Activated T-cell treated with anti-CD3 and anti-CD28 coated beads, Interleukin-2, amount 50 U/mL, for 24 hours (primary cell): ENCODE measurements around the gene CHST15.

ENCODE experiments used
- DNase-seq: peaks from one replicate; pipeline ENCODE4 v3.0.0-alpha.2; 2020
- H3K27ac Mint-ChIP-seq: 2 replicates; pipeline ENCODE4 v1.8.0; 2020; ENCODE audit warnings: mild to moderate bottlenecking, mixed read lengths
- H3K27me3 Mint-ChIP-seq: 2 replicates; pipeline ENCODE4 v1.8.0; 2020; ENCODE audit warnings: mixed read lengths
- H3K36me3 Mint-ChIP-seq: 2 replicates; pipeline ENCODE4 v1.8.0; 2020; ENCODE audit warnings: low read depth, mixed read lengths
- H3K4me1 Mint-ChIP-seq: 2 replicates; pipeline ENCODE4 v1.8.0; 2020; ENCODE audit warnings: low read depth, mixed read lengths
- H3K4me3 Mint-ChIP-seq: 2 replicates; pipeline ENCODE4 v1.8.0; 2020; ENCODE audit warnings: mild to moderate bottlenecking, moderate library complexity, mixed read lengths
- H3K9me3 Mint-ChIP-seq: 2 replicates; pipeline ENCODE4 v1.8.0; 2020; ENCODE audit warnings: mixed read lengths

Gene CHST15

GRCh38 chr10:123993534-123994416, 99.6 kb downstream of the CHST15 start:
- no peak for DNase-seq
- Mint-ChIP-seq H3K27ac (no peak overlapping the region), H3K4me1 (peaks cover 14% of the 10 kb centered on the region), H3K27me3 (peaks cover 83% of the 10 kb centered on the region), H3K36me3 (no peaks in the 10 kb centered on the region), H3K4me3 (no peak overlapping the region), H3K9me3 (no peaks in the 10 kb centered on the region)

- Mint-ChIP-seq H3K27ac (no peak overlapping the region), H3K9me3 (no peaks in the 10 kb centered on the region), H3K4me3 (no peak overlapping the region), H3K4me1 (peaks cover 14% of the 10 kb centered on the region), H3K36me3 (no peaks in the 10 kb centered on the region), H3K27me3 (peaks cover 81% of the 10 kb centered on the region)
- no peak for DNase-seq
Observed at GRCh38 chr10:123991611-123992570, 101.5 kb downstream of the CHST15 start.

GRCh38 chr10:123990889-123991288, 102.5 kb downstream of the CHST15 start:
- H3K27me3 Mint-ChIP-seq = peaks cover 74% of the 10 kb centered on the region
- no peak overlapping the region for H3K27ac Mint-ChIP-seq
- H3K36me3 Mint-ChIP-seq = no peaks in the 10 kb centered on the region
- DNase-seq = no peak
- H3K9me3 Mint-ChIP-seq = no peaks in the 10 kb centered on the region
- peaks cover 13% of the 10 kb centered on the region for H3K4me1 Mint-ChIP-seq
- no peak overlapping the region for H3K4me3 Mint-ChIP-seq

- H3K4me3 Mint-ChIP-seq = no peak overlapping the region
- no peaks in the 10 kb centered on the region for H3K4me1 Mint-ChIP-seq
- H3K27me3 Mint-ChIP-seq = peaks cover 64% of the 10 kb centered on the region
- no peaks in the 10 kb centered on the region for H3K9me3 Mint-ChIP-seq
- DNase-seq = no peak
- H3K27ac Mint-ChIP-seq = no peak overlapping the region
- no peaks in the 10 kb centered on the region for H3K36me3 Mint-ChIP-seq
Observed at GRCh38 chr10:123988694-123989093, 104.7 kb downstream of the CHST15 start.

GRCh38 chr10:123986736-123987135, 106.7 kb downstream of the CHST15 start:
- DNase-seq = no peak
- no peak overlapping the region for H3K4me3 Mint-ChIP-seq
- peaks cover 63% of the 10 kb centered on the region for H3K27me3 Mint-ChIP-seq
- H3K36me3 Mint-ChIP-seq = no peaks in the 10 kb centered on the region
- H3K9me3 Mint-ChIP-seq = no peaks in the 10 kb centered on the region
- H3K27ac Mint-ChIP-seq = no peak overlapping the region
- no peaks in the 10 kb centered on the region for H3K4me1 Mint-ChIP-seq

GRCh38 chr10:123974406-123974805, 119.0 kb downstream of the CHST15 start:
- Mint-ChIP-seq H3K27ac (no peak overlapping the region), H3K27me3 (peaks cover 77% of the 10 kb centered on the region)

GRCh38 chr10:123972481-123973401, 120.7 kb downstream of the CHST15 start:
- H3K4me3 Mint-ChIP-seq = no peak overlapping the region

More at GRCh38 chr10:123974406-123974805, 119.0 kb downstream of the CHST15 start:
- no peak for DNase-seq
- no peak overlapping the region for H3K4me3 Mint-ChIP-seq
- peaks cover 6% of the 10 kb centered on the region for H3K4me1 Mint-ChIP-seq
- no peaks in the 10 kb centered on the region for H3K36me3 Mint-ChIP-seq
- no peaks in the 10 kb centered on the region for H3K9me3 Mint-ChIP-seq

GRCh38 chr10:123970927-123971286, 122.5 kb downstream of the CHST15 start:
- H3K27me3 Mint-ChIP-seq = peaks cover 75% of the 10 kb centered on the region
- no peak overlapping the region for H3K4me3 Mint-ChIP-seq
- H3K27ac Mint-ChIP-seq = no peak overlapping the region

More at GRCh38 chr10:123972481-123973401, 120.7 kb downstream of the CHST15 start:
- no peak for DNase-seq
- H3K36me3 Mint-ChIP-seq = no peaks in the 10 kb centered on the region
- H3K27ac Mint-ChIP-seq = no peak overlapping the region
- H3K4me1 Mint-ChIP-seq = peaks cover 6% of the 10 kb centered on the region
- H3K27me3 Mint-ChIP-seq = peaks cover 82% of the 10 kb centered on the region
- H3K9me3 Mint-ChIP-seq = no peaks in the 10 kb centered on the region

GRCh38 chr10:123970207-123970926, 123.0 kb downstream of the CHST15 start:
- H3K36me3 Mint-ChIP-seq = no peaks in the 10 kb centered on the region
- H3K4me1 Mint-ChIP-seq = peaks cover 6% of the 10 kb centered on the region
- no peak overlapping the region for H3K27ac Mint-ChIP-seq
- H3K4me3 Mint-ChIP-seq = no peak overlapping the region
- no peaks in the 10 kb centered on the region for H3K9me3 Mint-ChIP-seq
- peaks cover 78% of the 10 kb centered on the region for H3K27me3 Mint-ChIP-seq
- DNase-seq = no peak

More at GRCh38 chr10:123970927-123971286, 122.5 kb downstream of the CHST15 start:
- Mint-ChIP-seq H3K9me3 (no peaks in the 10 kb centered on the region), H3K4me1 (peaks cover 6% of the 10 kb centered on the region), H3K36me3 (no peaks in the 10 kb centered on the region)
- DNase-seq = no peak

GRCh38 chr10:123967626-123968243, 125.7 kb downstream of the CHST15 start:
- Mint-ChIP-seq H3K27ac (no peak overlapping the region), H3K27me3 (peaks cover 69% of the 10 kb centered on the region)

GRCh38 chr10:123966896-123967231, 126.5 kb downstream of the CHST15 start:
- DNase-seq = no peak
- Mint-ChIP-seq H3K27me3 (peaks cover 70% of the 10 kb centered on the region), H3K36me3 (no peaks in the 10 kb centered on the region)

More at GRCh38 chr10:123967626-123968243, 125.7 kb downstream of the CHST15 start:
- H3K9me3 Mint-ChIP-seq = no peaks in the 10 kb centered on the region
- H3K4me3 Mint-ChIP-seq = no peak overlapping the region
- peaks cover 6% of the 10 kb centered on the region for H3K4me1 Mint-ChIP-seq
- H3K36me3 Mint-ChIP-seq = no peaks in the 10 kb centered on the region
- DNase-seq = peak; percentile 66

GRCh38 chr10:123965973-123966895, 127.2 kb downstream of the CHST15 start:
- H3K4me1 Mint-ChIP-seq = no peaks in the 10 kb centered on the region
- no peak overlapping the region for H3K27ac Mint-ChIP-seq
- no peak for DNase-seq
- H3K27me3 Mint-ChIP-seq = peaks cover 70% of the 10 kb centered on the region
- H3K4me3 Mint-ChIP-seq = no peak overlapping the region
- H3K9me3 Mint-ChIP-seq = no peaks in the 10 kb centered on the region
- H3K36me3 Mint-ChIP-seq = no peaks in the 10 kb centered on the region

More at GRCh38 chr10:123966896-123967231, 126.5 kb downstream of the CHST15 start:
- Mint-ChIP-seq H3K4me3 (no peak overlapping the region), H3K4me1 (peaks cover 4% of the 10 kb centered on the region), H3K9me3 (no peaks in the 10 kb centered on the region), H3K27ac (no peak overlapping the region)
